GDM1 (cell line): ENCODE data around the gene PARP8.
"Not testable (repeated sequence)": the region's sequence is repeated elsewhere in the genome, so short reads cannot be mapped to it uniquely, and the experiment has no call there.

Source experiments
- DNase-seq: peaks from one replicate; lab custom pipeline; 2025; lab: John Stamatoyannopoulos, UW

PARP8 gene

GRCh38 chr5:50786073-50786472, 119.6 kb downstream of the PARP8 start:
- no peak for DNase-seq

GRCh38 chr5:50791813-50792212, 125.4 kb downstream of the PARP8 start:
- no peak for DNase-seq

- DNase-seq, result no peak
Measured at GRCh38 chr5:50792843-50793242, 126.4 kb downstream of the PARP8 start.

GRCh38 chr5:50794812-50795211, 128.4 kb downstream of the PARP8 start:
- no peak for DNase-seq

GRCh38 chr5:50798002-50798401, 131.6 kb downstream of the PARP8 start:
- DNase-seq, result no peak

- DNase-seq, result no peak
Measured at GRCh38 chr5:50799596-50799995, 133.2 kb downstream of the PARP8 start.

GRCh38 chr5:50800410-50800809, 134.0 kb downstream of the PARP8 start:
- DNase-seq, result no peak

- DNase-seq, result no peak
Measured at GRCh38 chr5:50807661-50808060, 141.2 kb downstream of the PARP8 start.

- no peak for DNase-seq
Measured at GRCh38 chr5:50808406-50808805, 142.0 kb downstream of the PARP8 start.

- not testable (repeated sequence) for DNase-seq
Measured at GRCh38 chr5:50811746-50812145, 145.3 kb downstream of the PARP8 start.

GRCh38 chr5:50813691-50814090, 147.3 kb downstream of the PARP8 start:
- no peak for DNase-seq

GRCh38 chr5:50814556-50814955, 148.1 kb downstream of the PARP8 start:
- no peak for DNase-seq

- DNase-seq, result no peak
Measured at GRCh38 chr5:50822046-50822445, 155.6 kb downstream of the PARP8 start.

- DNase-seq, result no peak
Measured at GRCh38 chr5:50822761-50823160, 156.3 kb downstream of the PARP8 start.

GRCh38 chr5:50823568-50823967, 157.1 kb downstream of the PARP8 start:
- DNase-seq, result no peak

- DNase-seq, result no peak
Measured at GRCh38 chr5:50824109-50824508, 157.7 kb downstream of the PARP8 start.

- no peak for DNase-seq
Measured at GRCh38 chr5:50827516-50828247, 161.2 kb downstream of the PARP8 start.

- no peak for DNase-seq
Measured at GRCh38 chr5:50829023-50829422, 162.6 kb downstream of the PARP8 start.

- no peak for DNase-seq
Measured at GRCh38 chr5:50832657-50833284, 166.3 kb downstream of the PARP8 start.

GRCh38 chr5:50836356-50836755, 169.9 kb downstream of the PARP8 start:
- DNase-seq, result no peak

- DNase-seq, result no peak
Measured at GRCh38 chr5:50839472-50839871, 173.0 kb downstream of the PARP8 start.

GRCh38 chr5:50843091-50843490, 176.7 kb downstream of the PARP8 start:
- DNase-seq, result no peak

- no peak for DNase-seq
Measured at GRCh38 chr5:50846261-50846660, 179.8 kb downstream of the PARP8 start.

- DNase-seq, result no peak
Measured at GRCh38 chr5:50849554-50849953, 183.1 kb downstream of the PARP8 start.
